ENCODE results near the gene ZFYVE19. TPM values are rescaled to one million over a fixed set of nuclear protein-coding genes. Genes with fewer than 3 reads are reported as not detected.

ZFYVE19 gene
- total RNA-seq, 4 donors from 2014 or later = 21.7 to 37.8 (median 22.3) TPM

DNA sequence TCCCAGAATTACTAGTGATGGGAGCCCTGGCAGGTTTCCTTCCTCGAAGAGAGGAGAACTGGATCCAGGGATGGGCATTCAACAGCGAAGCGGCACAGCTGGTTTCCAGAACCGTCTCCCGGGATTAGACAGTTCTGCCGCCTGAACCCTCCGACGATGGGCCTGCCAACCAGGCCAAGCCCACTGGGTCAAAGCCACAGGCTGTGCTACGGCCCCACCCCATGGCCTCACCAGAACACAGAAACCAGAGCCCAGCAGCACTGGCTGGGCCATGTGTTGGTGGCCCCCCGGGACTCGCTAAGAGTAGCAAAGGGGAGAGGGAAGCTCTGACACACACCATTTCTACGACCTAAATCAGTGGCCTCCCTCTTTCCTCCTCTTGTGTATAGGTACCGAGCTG lies 34.9 kb upstream of the ZFYVE19 start:
- intact Hi-C loops (cut with DNase I) = loop anchor here (10.0 kb wide), 1 partner anchor 207 kb away; the partner anchor contains the start of genes CCDC32 and RPUSD2
- peaks cover 0 to 23% of the 10 kb centered on the region in 2 donors for H3K4me1 ChIP-seq
- 74 to 93% methylated on average over 7 to 13 of the region's 13 CpGs for WGBS, 2 donors
- H3K27ac ChIP-seq = no peak overlapping the region
- DNase-seq = no peak
- TF ChIP-seq CTCF (IDR thresholded peaks at IDR 0.05) (no peak), POLR2A (IDR thresholded peaks at IDR 0.05) (no peak)
- peaks cover 34 to 41% of the 10 kb centered on the region in 2 donors for H3K36me3 ChIP-seq
- no peak overlapping the region for H3K4me3 ChIP-seq (replicated peaks in 1 of 3)
- no peaks in the 10 kb centered on the region for H3K27me3 ChIP-seq
- H3K9me3 ChIP-seq = no peaks in the 10 kb centered on the region

DNA sequence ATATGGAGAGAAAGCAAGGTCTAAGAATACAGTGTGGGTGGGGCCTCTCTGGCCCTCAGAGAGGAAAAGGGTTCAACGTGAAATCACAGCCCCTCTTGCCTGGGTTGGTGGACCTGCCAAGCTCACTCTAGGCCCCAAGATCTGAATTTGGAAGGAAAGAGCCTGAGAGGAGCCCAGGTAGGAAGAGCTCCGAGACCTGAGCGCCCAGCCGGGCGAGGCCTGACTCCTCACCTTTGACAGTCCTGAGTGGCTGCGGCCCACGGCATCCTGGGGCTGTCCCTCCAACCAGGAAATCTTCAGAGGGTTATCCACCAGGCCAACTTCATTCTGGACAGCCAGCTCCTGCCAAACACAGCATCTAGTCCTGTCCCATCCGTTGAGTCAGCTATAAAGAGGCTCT lies 33.4 kb upstream of the ZFYVE19 start:
- Histone ChIP-seq H3K9me3 (no peaks in the 10 kb centered on the region), H3K27me3 (no peaks in the 10 kb centered on the region), H3K36me3 (peaks cover 42 to 45% of the 10 kb centered on the region in 2 donors), H3K4me3 (replicated peaks in 1 of 3) (no peak overlapping the region), H3K4me1 (peaks cover 0 to 20% of the 10 kb centered on the region in 2 donors), H3K27ac (no peak overlapping the region)
- WGBS, 2 donors = 91 to 96% methylated on average over 5 to 8 of the region's 8 CpGs
- TF ChIP-seq POLR2A (IDR thresholded peaks at IDR 0.05) (no peak), CTCF (IDR thresholded peaks at IDR 0.05) (no peak)
- DNase-seq = no peak
- intact Hi-C loops (cut with DNase I) = loop anchor here (10.0 kb wide), 1 partner anchor 209 kb away; the partner anchor contains the start of genes CCDC32 and RPUSD2

DNA sequence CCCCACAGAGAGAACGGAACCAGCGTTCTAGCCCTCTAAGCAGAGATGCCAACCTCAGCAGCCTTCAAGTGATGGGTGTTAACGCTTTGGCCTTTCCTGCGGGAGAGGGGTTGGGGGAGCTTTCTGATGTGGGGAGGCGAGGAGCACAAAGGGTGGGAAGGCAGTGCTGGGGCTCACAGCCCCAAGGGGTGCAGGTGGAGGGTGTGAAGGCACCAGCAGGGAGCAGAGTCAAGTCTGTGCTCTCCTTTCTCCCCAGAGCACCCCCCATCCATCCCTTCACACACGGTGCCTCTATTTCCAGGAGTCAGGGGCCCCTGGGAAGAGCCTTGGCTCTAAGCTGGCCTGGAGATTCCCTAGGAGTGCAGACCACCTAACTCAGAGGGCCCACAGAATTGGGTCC lies 33.0 kb upstream of the ZFYVE19 start:
- H3K27me3 ChIP-seq = no peaks in the 10 kb centered on the region
- no peaks in the 10 kb centered on the region for H3K9me3 ChIP-seq
- H3K4me3 ChIP-seq (replicated peaks in 1 of 3) = no peak overlapping the region
- no peak for DNase-seq
- H3K36me3 ChIP-seq = peaks cover 45 to 49% of the 10 kb centered on the region in 2 donors
- 98 to 100% methylated on average over 4 to 6 of the region's 6 CpGs for WGBS, 2 donors
- intact Hi-C loops (cut with DNase I) = loop anchor here (10.0 kb wide), 1 partner anchor 209 kb away; the partner anchor contains the start of genes CCDC32 and RPUSD2
- H3K4me1 ChIP-seq = peaks cover 0 to 16% of the 10 kb centered on the region in 2 donors
- no peak overlapping the region for H3K27ac ChIP-seq
- no peak for TF ChIP-seq CTCF (IDR thresholded peaks at IDR 0.05)
- no peak for TF ChIP-seq POLR2A (IDR thresholded peaks at IDR 0.05)

- intact Hi-C loops (cut with DNase I) = loop anchor here (10.0 kb wide), 1 partner anchor 210 kb away; the partner anchor contains the start of genes CCDC32 and RPUSD2
- Histone ChIP-seq H3K4me1 (peaks cover 0 to 5% of the 10 kb centered on the region in 2 donors), H3K36me3 (peaks cover 46 to 53% of the 10 kb centered on the region in 2 donors), H3K27ac (no peak overlapping the region), H3K27me3 (no peaks in the 10 kb centered on the region), H3K4me3 (replicated peaks in 1 of 3) (no peak overlapping the region), H3K9me3 (no peaks in the 10 kb centered on the region)
- TF ChIP-seq POLR2A (IDR thresholded peaks at IDR 0.05) (no peak), CTCF (IDR thresholded peaks at IDR 0.05) (no peak)
- no peak for DNase-seq
- 91 to 94% methylated on average over 10 of the region's 10 CpGs for WGBS, 2 donors
These were observed 31.9 kb upstream of the ZFYVE19 start for GRCh38 chr15:40775007-40775406.

- Histone ChIP-seq H3K36me3 (peaks cover 46 to 53% of the 10 kb centered on the region in 2 donors), H3K4me1 (no peaks in the 10 kb centered on the region), H3K9me3 (no peaks in the 10 kb centered on the region), H3K27ac (no peak overlapping the region), H3K4me3 (replicated peaks in 1 of 3) (no peak overlapping the region), H3K27me3 (no peaks in the 10 kb centered on the region)
- TF ChIP-seq POLR2A (IDR thresholded peaks at IDR 0.05) (no peak), CTCF (IDR thresholded peaks at IDR 0.05) (no peak)
- WGBS, 2 donors = 97 to 98% methylated on average over 12 to 14 of the region's 14 CpGs
- intact Hi-C loops (cut with DNase I) = loop anchor here (10.0 kb wide), 1 partner anchor 211 kb away; the partner anchor contains the start of genes CCDC32 and RPUSD2
- DNase-seq = no peak
These were observed 31.0 kb upstream of the ZFYVE19 start for GRCh38 chr15:40775740-40776536.

Measured in thyroid gland (tissue), 4 donors.